Measurements from ENCODE around the gene TIGAR.

The TIGAR gene

GRCh38 chr12:4380332-4380731, 59.3 kb downstream of the TIGAR start:
- no peak for DNase-seq

- DNase-seq = no peak
Measured at GRCh38 chr12:4383304-4383865, 62.4 kb downstream of the TIGAR start.

- DNase-seq = no peak
Measured at GRCh38 chr12:4386801-4387200, 65.8 kb downstream of the TIGAR start.

- DNase-seq = no peak
Measured at GRCh38 chr12:4387607-4388006, 66.6 kb downstream of the TIGAR start.

- DNase-seq = no peak
Measured at GRCh38 chr12:4388032-4388431, 67.0 kb downstream of the TIGAR start.

- DNase-seq = no peak
Measured at GRCh38 chr12:4388662-4389061, 67.6 kb downstream of the TIGAR start.

- no peak for DNase-seq
Measured at GRCh38 chr12:4392223-4392742, 71.3 kb downstream of the TIGAR start.

- no peak for DNase-seq
Measured at GRCh38 chr12:4393211-4393610, 72.2 kb downstream of the TIGAR start.

GRCh38 chr12:4395818-4396217, 74.8 kb downstream of the TIGAR start:
- DNase-seq = no peak

- no peak for DNase-seq
Measured at GRCh38 chr12:4401117-4401516, 80.1 kb downstream of the TIGAR start.

- no peak for DNase-seq
Measured at GRCh38 chr12:4402996-4403395, 82.0 kb downstream of the TIGAR start.
